ENCODE results near the gene COPB2.

DNA sequence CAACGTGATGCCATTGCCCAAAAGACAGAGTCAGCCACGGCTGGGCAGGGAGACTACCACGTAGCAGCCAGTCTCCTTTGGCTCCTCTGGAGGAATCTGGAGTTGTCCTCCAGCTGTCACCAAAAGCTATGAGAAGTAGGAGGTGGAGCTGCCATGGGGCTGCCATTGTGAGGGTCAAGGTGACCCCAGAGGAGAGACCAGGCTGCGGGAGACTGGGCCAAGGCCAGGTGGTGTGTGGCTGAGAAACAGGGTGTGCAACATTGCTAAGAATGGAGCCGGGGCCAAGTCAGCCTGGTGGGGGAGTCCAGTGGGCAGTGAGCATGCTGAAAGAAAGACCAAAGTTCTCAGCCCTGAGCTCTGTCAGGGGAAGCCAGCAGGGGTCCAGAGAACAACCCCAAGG, 75.5 kb downstream of the COPB2 start:
- TF ChIP-seq, protein P1, sequence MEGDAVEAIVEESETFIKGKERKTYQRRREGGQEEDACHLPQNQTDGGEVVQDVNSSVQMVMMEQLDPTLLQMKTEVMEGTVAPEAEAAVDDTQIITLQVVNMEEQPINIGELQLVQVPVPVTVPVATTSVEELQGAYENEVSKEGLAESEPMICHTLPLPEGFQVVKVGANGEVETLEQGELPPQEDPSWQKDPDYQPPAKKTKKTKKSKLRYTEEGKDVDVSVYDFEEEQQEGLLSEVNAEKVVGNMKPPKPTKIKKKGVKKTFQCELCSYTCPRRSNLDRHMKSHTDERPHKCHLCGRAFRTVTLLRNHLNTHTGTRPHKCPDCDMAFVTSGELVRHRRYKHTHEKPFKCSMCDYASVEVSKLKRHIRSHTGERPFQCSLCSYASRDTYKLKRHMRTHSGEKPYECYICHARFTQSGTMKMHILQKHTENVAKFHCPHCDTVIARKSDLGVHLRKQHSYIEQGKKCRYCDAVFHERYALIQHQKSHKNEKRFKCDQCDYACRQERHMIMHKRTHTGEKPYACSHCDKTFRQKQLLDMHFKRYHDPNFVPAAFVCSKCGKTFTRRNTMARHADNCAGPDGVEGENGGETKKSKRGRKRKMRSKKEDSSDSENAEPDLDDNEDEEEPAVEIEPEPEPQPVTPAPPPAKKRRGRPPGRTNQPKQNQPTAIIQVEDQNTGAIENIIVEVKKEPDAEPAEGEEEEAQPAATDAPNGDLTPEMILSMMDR (conservative IDR thresholded peaks at IDR 0.05; ENCODE audit: low read length), result no peak
- no peak for TF ChIP-seq EZH2phosphoT487 (IDR thresholded peaks at IDR 0.05; ENCODE audit: borderline replicate concordance)

All from Loucy (cell line).